Panc1 (cell line): ENCODE results near the gene TLE3. TPM values are rescaled to one million over a fixed set of nuclear protein-coding genes. Genes with fewer than 3 reads are reported as not detected.

Experiments
- ATAC-seq: fragments of 200-7000 bp; cut with Tn5 transposase; 2 replicates; pipeline ENCODE4 v1.9.1; 2020; ENCODE audit warnings: mild to moderate bottlenecking, moderate library complexity
- BruUV-seq: library from RNA; stranded (reverse); fragments of 400-500 nt; replicated peaks from 2 replicates; lab custom pipeline; 2021; lab: Mats Ljungman, UMichigan
- CTCF ChIA-PET: fragments of 300-600 bp; sonication (Branson Sonifier 250); formaldehyde crosslinking; loops from one replicate; lab custom pipeline; 2022; ENCODE audit warnings: antibody characterized with exemption; lab: Charles Lee
- POLR2A ChIA-PET: fragments of 300-600 bp; sonication (Branson Sonifier 250); formaldehyde crosslinking; loops from one replicate; lab custom pipeline; 2022; ENCODE audit warnings: antibody characterized with exemption; lab: Charles Lee
- DNase-seq: peaks from one replicate; pipeline ENCODE4 v3.0.0-alpha.2; 2010; ENCODE audit warnings: low read depth, low spot score
- H3K27ac ChIP-seq: 2 replicates; pipeline ENCODE4 v1.5.1; 2011; ENCODE audit warnings: mild to moderate bottlenecking, low read length, inconsistent platforms
- H3K27me3 ChIP-seq: fragments of 200-500 bp; sonication (Bioruptor generic); 2 replicates; pipeline ENCODE4 v1.6.0; 2014; ENCODE audit warnings: low read length, inconsistent platforms; ENCODE audit not compliant: control insufficient read depth, insufficient read depth
- H3K36me3 ChIP-seq: fragments of 200-500 bp; sonication (Bioruptor generic); 2 replicates; pipeline ENCODE4 v1.5.1; 2014; ENCODE audit warnings: inconsistent platforms, mild to moderate bottlenecking, low read length, moderate library complexity; ENCODE audit not compliant: control insufficient read depth, insufficient read depth
- H3K4me1 ChIP-seq: 2 replicates; pipeline ENCODE4 v1.5.1; 2011; ENCODE audit warnings: inconsistent platforms, mild to moderate bottlenecking, low read length, moderate library complexity; ENCODE audit not compliant: control insufficient read depth, insufficient read depth
- H3K4me3 ChIP-seq, 2 experiments: 2 replicates each; pipeline ENCODE4 v1.5.1; 2011 to 2012; ENCODE audit warnings: low read depth in 2 of 2, low read length in 2 of 2, mild to moderate bottlenecking in 2 of 2, inconsistent platforms in 1 of 2, moderate library complexity in 1 of 2
- H3K9me3 ChIP-seq: fragments of 200-500 bp; sonication (Bioruptor generic); 2 replicates; pipeline ENCODE4 v1.5.1; 2014; ENCODE audit warnings: low read depth, mild to moderate bottlenecking, inconsistent platforms, low read length, moderate library complexity; ENCODE audit not compliant: control insufficient read depth, insufficient read depth
- CTCF ChIP-seq: fragments of 450-650 bp; IDR thresholded peaks from 2 replicates; pipeline ENCODE4 v1.5.1; 2017; ENCODE audit warnings: mild to moderate bottlenecking
- POLR2AphosphoS5 ChIP-seq: IDR thresholded peaks from 2 replicates; pipeline ENCODE4 v1.6.1; 2012; ENCODE audit warnings: mild to moderate bottlenecking, low read depth, low read length, moderate library complexity
- REST ChIP-seq, 2 experiments: IDR thresholded peaks; 2 replicates each; pipeline ENCODE4 v1.6.1; 2011 to 2012; ENCODE audit warnings: low read depth in 2 of 2, control low read depth in 1 of 2, low read length in 1 of 2, mild to moderate bottlenecking in 1 of 2, moderate library complexity in 1 of 2; ENCODE audit not compliant: insufficient read depth in 1 of 2
- SIN3A ChIP-seq: IDR thresholded peaks from 2 replicates; pipeline ENCODE4 v1.6.1; 2012; ENCODE audit warnings: low read depth, mild to moderate bottlenecking, low read length, moderate library complexity, borderline replicate concordance; ENCODE audit not compliant: insufficient read depth
- TCF7L2 ChIP-seq: IDR thresholded peaks from 2 replicates; pipeline ENCODE4 v1.6.1; 2011; ENCODE audit warnings: mild to moderate bottlenecking, low read depth, low read length, inconsistent platforms
- in situ Hi-C: cut with HindIII; loops from 2 replicates; pipeline ENCODE4 v1.10.0; 2016; ENCODE audit warnings: low sequenced_read_pairs, low pct_unique_long_range_greater_than_20kb
- intact Hi-C: fragments of 100-400 bp; cut with micrococcal nuclease; formaldehyde crosslinking; loops from one replicate; pipeline ENCODE4 v1.10.0; 2022; ENCODE audit not compliant: unreplicated experiment
- total RNA-seq: library from RNA; stranded (reverse); gene quantifications from one replicate; pipeline ENCODE4 v1.2.1, GENCODE V29; 2021; ENCODE audit not compliant: unreplicated experiment

Gene TLE3
- total RNA-seq, 1 experiment from 2014 or later = 132 TPM

GRCh38 chr15:70093070-70093469 lies 4.6 kb downstream of the TLE3 start:
- intact Hi-C loops (loop anchor here (5.0 to 10.0 kb wide), 3 partner anchors 372 to 616 kb away; no protein-coding TSS in a partner anchor), in situ Hi-C loops (no loop called here)
- DNase-seq (no peak), ATAC-seq (no peak)
- peak overlapping the region; percentile 85 for H3K27ac ChIP-seq
- peak overlapping the region; percentile 84 to 92; a peak in 3 of 4 replicates for H3K4me3 ChIP-seq
- H3K9me3 ChIP-seq = no peaks in the 10 kb centered on the region
- TF ChIP-seq TCF7L2 (no peak), CTCF (no peak), REST (IDR thresholded peaks at IDR 0.05; ENCODE audit: insufficient read depth in 1 of 2, low read depth in 2 of 2, low read length in 1 of 2) (no peak), POLR2AphosphoS5 (no peak), SIN3A (no peak)
- POLR2A ChIA-PET = no interaction called here
- peaks cover 61% of the 10 kb centered on the region for H3K4me1 ChIP-seq
- CTCF ChIA-PET = no interaction called here
- no TSS peak for BruUV-seq
- H3K36me3 ChIP-seq = peaks cover 20% of the 10 kb centered on the region
- H3K27me3 ChIP-seq = no peaks in the 10 kb centered on the region

GRCh38 chr15:70092464-70093027 lies 5.2 kb downstream of the TLE3 start:
- ChIA-PET CTCF (interaction anchor here (0.6 to 0.7 kb wide), 2 partner anchors 166 to 416 kb away, joined by 3 to 4 read pairs; no protein-coding TSS in a partner anchor), POLR2A (interaction anchor here (0.6 to 0.7 kb wide), 3 partner anchors 86 to 486 kb away, joined by 3 to 8 read pairs (median 3); no protein-coding TSS in a partner anchor)
- DNase-seq = no peak
- peak overlapping the region; percentile 11 to 84; a peak in 3 of 4 replicates for H3K4me3 ChIP-seq
- ATAC-seq = no peak
- H3K27me3 ChIP-seq = no peaks in the 10 kb centered on the region
- no peak for TF ChIP-seq CTCF
- TF ChIP-seq REST (IDR thresholded peaks at IDR 0.05; ENCODE audit: insufficient read depth in 1 of 2, low read depth in 2 of 2, low read length in 1 of 2) = no peak
- TF ChIP-seq POLR2AphosphoS5 = no peak
- TF ChIP-seq SIN3A = no peak
- no peak for TF ChIP-seq TCF7L2
- H3K9me3 ChIP-seq = no peaks in the 10 kb centered on the region
- H3K36me3 ChIP-seq = peaks cover 20% of the 10 kb centered on the region
- H3K27ac ChIP-seq = peak overlapping the region; percentile 85
- no TSS peak for BruUV-seq
- in situ Hi-C loops = no loop called here
- H3K4me1 ChIP-seq = peaks cover 61% of the 10 kb centered on the region
- intact Hi-C loops = loop anchor here (5.0 to 10.0 kb wide), 3 partner anchors 372 to 615 kb away; no protein-coding TSS in a partner anchor
